ENCODE data around the gene CDKAL1. TPM values are rescaled to one million over a fixed set of nuclear protein-coding genes. Genes with fewer than 3 reads are reported as not detected.

Gene CDKAL1
- total RNA-seq, 1 donor from 2014 or later: 11.3 TPM

- no peak for TF ChIP-seq POLR2AphosphoS5 (IDR thresholded peaks at IDR 0.05; ENCODE audit: insufficient read depth in 1 of 2, low read depth in 1 of 2)
- TF ChIP-seq POLR2A (IDR thresholded peaks at IDR 0.05): no peak
- TF ChIP-seq CTCF (IDR thresholded peaks at IDR 0.05): no peak
Observed at GRCh38 chr6:20732896-20733295, 198.6 kb downstream of the CDKAL1 start.

GRCh38 chr6:20737912-20738311, 203.7 kb downstream of the CDKAL1 start:
- no peak for DNase-seq (ENCODE audit: extremely low spot score in 2 of 2)
- Histone ChIP-seq H3K9me3 (no peaks in the 10 kb centered on the region), H3K36me3 (no peaks in the 10 kb centered on the region), H3K4me1 (peaks cover 6% of the 10 kb centered on the region), H3K4me3 (no peak overlapping the region), H3K27ac (no peak overlapping the region), H3K27me3 (no peaks in the 10 kb centered on the region)
- TF ChIP-seq POLR2A (IDR thresholded peaks at IDR 0.05) (no peak), CTCF (IDR thresholded peaks at IDR 0.05) (no peak), POLR2AphosphoS5 (IDR thresholded peaks at IDR 0.05; ENCODE audit: insufficient read depth in 1 of 2, low read depth in 1 of 2) (no peak)
- intact Hi-C loops (cut with DNase I): no loop called here

More at GRCh38 chr6:20732896-20733295, 198.6 kb downstream of the CDKAL1 start:
- Histone ChIP-seq H3K4me3 (no peak overlapping the region), H3K27ac (no peak overlapping the region), H3K27me3 (no peaks in the 10 kb centered on the region), H3K4me1 (peaks cover 6% of the 10 kb centered on the region), H3K36me3 (no peaks in the 10 kb centered on the region), H3K9me3 (no peaks in the 10 kb centered on the region)
- no peak for DNase-seq (ENCODE audit: extremely low spot score in 2 of 2)
- intact Hi-C loops (cut with DNase I): no loop called here

GRCh38 chr6:20740088-20740487, 205.8 kb downstream of the CDKAL1 start:
- H3K4me3 ChIP-seq: no peak overlapping the region
- peaks cover 6% of the 10 kb centered on the region for H3K4me1 ChIP-seq
- no peak for DNase-seq (ENCODE audit: extremely low spot score in 2 of 2)
- no peaks in the 10 kb centered on the region for H3K36me3 ChIP-seq
- H3K27ac ChIP-seq: no peak overlapping the region
- intact Hi-C loops (cut with DNase I): no loop called here
- TF ChIP-seq POLR2A (IDR thresholded peaks at IDR 0.05) (no peak), CTCF (IDR thresholded peaks at IDR 0.05) (no peak), POLR2AphosphoS5 (IDR thresholded peaks at IDR 0.05; ENCODE audit: insufficient read depth in 1 of 2, low read depth in 1 of 2) (no peak)
- H3K27me3 ChIP-seq: no peaks in the 10 kb centered on the region
- H3K9me3 ChIP-seq: no peaks in the 10 kb centered on the region

- no peaks in the 10 kb centered on the region for H3K27me3 ChIP-seq
- H3K36me3 ChIP-seq: no peaks in the 10 kb centered on the region
- no peak for DNase-seq (ENCODE audit: extremely low spot score in 2 of 2)
- no peaks in the 10 kb centered on the region for H3K9me3 ChIP-seq
- H3K4me1 ChIP-seq: peaks cover 6% of the 10 kb centered on the region
- no peak overlapping the region for H3K27ac ChIP-seq
- H3K4me3 ChIP-seq: no peak overlapping the region
- intact Hi-C loops (cut with DNase I): no loop called here
- TF ChIP-seq POLR2AphosphoS5 (IDR thresholded peaks at IDR 0.05; ENCODE audit: insufficient read depth in 1 of 2, low read depth in 1 of 2): no peak
- TF ChIP-seq POLR2A (IDR thresholded peaks at IDR 0.05): no peak
- no peak for TF ChIP-seq CTCF (IDR thresholded peaks at IDR 0.05)
Observed at GRCh38 chr6:20740727-20741126, 206.5 kb downstream of the CDKAL1 start.

GRCh38 chr6:20741490-20741889, 207.2 kb downstream of the CDKAL1 start:
- intact Hi-C loops (cut with DNase I): no loop called here
- no peaks in the 10 kb centered on the region for H3K36me3 ChIP-seq
- DNase-seq (ENCODE audit: extremely low spot score in 2 of 2): no peak

More at GRCh38 chr6:20741490-20741889, 207.2 kb downstream of the CDKAL1 start:
- TF ChIP-seq POLR2AphosphoS5 (IDR thresholded peaks at IDR 0.05; ENCODE audit: insufficient read depth in 1 of 2, low read depth in 1 of 2) (no peak), CTCF (IDR thresholded peaks at IDR 0.05) (no peak), POLR2A (IDR thresholded peaks at IDR 0.05) (no peak)
- Histone ChIP-seq H3K9me3 (no peaks in the 10 kb centered on the region), H3K4me1 (peaks cover 6% of the 10 kb centered on the region), H3K27ac (no peak overlapping the region), H3K4me3 (no peak overlapping the region), H3K27me3 (no peaks in the 10 kb centered on the region)

Measured in vagina (tissue), 2 donors.